ENCODE measurements around the gene NXPE2. TPM values are rescaled to one million over a fixed set of nuclear protein-coding genes. Genes with fewer than 3 reads are reported as not detected.

NXPE2 gene
- total RNA-seq, 1 experiment from 2014 or later = not detected

GRCh38 chr11:114651145-114651718, 27.1 kb upstream of the NXPE2 start:
- no peaks in the 10 kb centered on the region for H3K9me3 ChIP-seq (ENCODE audit: low read depth, low read length, poor library complexity, severe bottlenecking)
- intact Hi-C loops (cut with micrococcal nuclease; ENCODE audit: unreplicated experiment) = no loop called here
- no peaks in the 10 kb centered on the region for H3K4me1 ChIP-seq (ENCODE audit: insufficient read depth, low read length, poor library complexity, severe bottlenecking)
- no peaks in the 10 kb centered on the region for H3K27me3 ChIP-seq (replicated peaks; ENCODE audit: insufficient read depth, low read depth, low read length, poor library complexity)
- H3K27ac ChIP-seq (ENCODE audit: low read depth, low read length, poor library complexity, severe bottlenecking) = no peak overlapping the region
- DNase-seq (ENCODE audit: low spot score) = no peak
- CTCF ChIA-PET = no interaction called here
- H3K36me3 ChIP-seq (ENCODE audit: insufficient read depth, low read length, poor library complexity, severe bottlenecking) = no peaks in the 10 kb centered on the region
- no TSS peak for BruUV-seq (replicated peaks)
- POLR2A ChIA-PET (ENCODE audit: low non-redundant PET) = no interaction called here
- H3K4me3 ChIP-seq (ENCODE audit: low read depth, low read length, poor library complexity, severe bottlenecking) = no peak overlapping the region
- TF ChIP-seq EZH2 (IDR thresholded peaks at IDR 0.05; ENCODE audit: borderline replicate concordance, low read depth, low read length, poor library complexity, severe bottlenecking) = no peak
- TF ChIP-seq CTCF (conservative IDR thresholded peaks at IDR 0.05; ENCODE audit: low read depth, low read length) = no peak

GRCh38 chr11:114653148-114653547, 25.2 kb upstream of the NXPE2 start:
- no peak for DNase-seq (ENCODE audit: low spot score)
- Histone ChIP-seq H3K4me3 (ENCODE audit: low read depth, low read length, poor library complexity, severe bottlenecking) (no peak overlapping the region), H3K4me1 (ENCODE audit: insufficient read depth, low read length, poor library complexity, severe bottlenecking) (no peaks in the 10 kb centered on the region), H3K9me3 (ENCODE audit: low read depth, low read length, poor library complexity, severe bottlenecking) (no peaks in the 10 kb centered on the region), H3K27ac (ENCODE audit: low read depth, low read length, poor library complexity, severe bottlenecking) (no peak overlapping the region), H3K36me3 (ENCODE audit: insufficient read depth, low read length, poor library complexity, severe bottlenecking) (no peaks in the 10 kb centered on the region), H3K27me3 (replicated peaks; ENCODE audit: insufficient read depth, low read depth, low read length, poor library complexity) (no peaks in the 10 kb centered on the region)
- no TSS peak for BruUV-seq (replicated peaks)
- ChIA-PET CTCF (no interaction called here), POLR2A (ENCODE audit: low non-redundant PET) (no interaction called here)
- intact Hi-C loops (cut with micrococcal nuclease; ENCODE audit: unreplicated experiment) = no loop called here
- TF ChIP-seq CTCF (conservative IDR thresholded peaks at IDR 0.05; ENCODE audit: low read depth, low read length) = no peak
- TF ChIP-seq EZH2 (IDR thresholded peaks at IDR 0.05; ENCODE audit: borderline replicate concordance, low read depth, low read length, poor library complexity, severe bottlenecking) = no peak

- intact Hi-C loops (cut with micrococcal nuclease; ENCODE audit: unreplicated experiment) = no loop called here
- no peak for DNase-seq (ENCODE audit: low spot score)
- H3K27ac ChIP-seq (ENCODE audit: low read depth, low read length, poor library complexity, severe bottlenecking) = no peak overlapping the region
- TF ChIP-seq EZH2 (IDR thresholded peaks at IDR 0.05; ENCODE audit: borderline replicate concordance, low read depth, low read length, poor library complexity, severe bottlenecking) = no peak
- TF ChIP-seq CTCF (conservative IDR thresholded peaks at IDR 0.05; ENCODE audit: low read depth, low read length) = no peak
- H3K9me3 ChIP-seq (ENCODE audit: low read depth, low read length, poor library complexity, severe bottlenecking) = no peaks in the 10 kb centered on the region
- H3K27me3 ChIP-seq (replicated peaks; ENCODE audit: insufficient read depth, low read depth, low read length, poor library complexity) = no peaks in the 10 kb centered on the region
- H3K4me3 ChIP-seq (ENCODE audit: low read depth, low read length, poor library complexity, severe bottlenecking) = no peak overlapping the region
- no TSS peak for BruUV-seq (replicated peaks)
- ChIA-PET CTCF (no interaction called here), POLR2A (ENCODE audit: low non-redundant PET) (no interaction called here)
- H3K36me3 ChIP-seq (ENCODE audit: insufficient read depth, low read length, poor library complexity, severe bottlenecking) = no peaks in the 10 kb centered on the region
- no peaks in the 10 kb centered on the region for H3K4me1 ChIP-seq (ENCODE audit: insufficient read depth, low read length, poor library complexity, severe bottlenecking)
Measured at GRCh38 chr11:114664641-114665040, 13.7 kb upstream of the NXPE2 start.
